Astrocyte (in vitro differentiated cells and primary cell): Measurements from ENCODE around the gene KIF26B. TPM values are rescaled to one million over a fixed set of nuclear protein-coding genes. Genes with fewer than 3 reads are reported as not detected.

Source experiments
- DNase-seq: peaks from one replicate; pipeline ENCODE4 v3.0.0-alpha.2; 2010; ENCODE audit warnings: low read depth
- FAIRE-seq: peaks from 2 replicates; lab custom pipeline; 2011; peaks lifted over from hg19 to GRCh38; lab: Jason Lieb, UNC
- H2AFZ ChIP-seq: 2 replicates; pipeline ENCODE4 v1.6.0; 2012; ENCODE audit warnings: low read depth, low read length, inconsistent platforms
- H3K27ac ChIP-seq: 2 replicates; pipeline ENCODE4 v1.5.1; 2011; ENCODE audit warnings: low read depth, low read length, inconsistent platforms
- H3K27me3 ChIP-seq: 2 replicates; pipeline ENCODE4 v1.6.0; 2011; ENCODE audit warnings: low read length, inconsistent platforms; ENCODE audit not compliant: insufficient read depth
- H3K36me3 ChIP-seq: 2 replicates; pipeline ENCODE4 v1.5.1; 2011; ENCODE audit warnings: low read length, inconsistent platforms; ENCODE audit not compliant: insufficient read depth
- H3K4me1 ChIP-seq: 2 replicates; pipeline ENCODE4 v1.5.1; 2011; ENCODE audit warnings: low read length, inconsistent platforms; ENCODE audit not compliant: insufficient read depth
- H3K4me2 ChIP-seq: 2 replicates; pipeline ENCODE4 v1.6.0; 2012; ENCODE audit warnings: low read length, inconsistent platforms
- H3K4me3 ChIP-seq: 2 replicates; pipeline ENCODE4 v1.5.1; 2011; ENCODE audit warnings: low read depth, mild to moderate bottlenecking, low read length, inconsistent platforms; ENCODE audit not compliant: insufficient read depth
- H3K79me2 ChIP-seq: 2 replicates; pipeline ENCODE4 v1.6.0; 2012; ENCODE audit warnings: mild to moderate bottlenecking, low read length, inconsistent platforms; ENCODE audit not compliant: insufficient read depth
- H3K9ac ChIP-seq: 2 replicates; pipeline ENCODE4 v1.6.0; 2012; ENCODE audit warnings: mild to moderate bottlenecking, low read length, inconsistent platforms
- H3K9me3 ChIP-seq: 2 replicates; pipeline ENCODE4 v1.5.1; 2012; ENCODE audit warnings: low read depth, mild to moderate bottlenecking, low read length, inconsistent platforms; ENCODE audit not compliant: insufficient read depth
- H4K20me1 ChIP-seq: 2 replicates; pipeline ENCODE4 v1.6.0; 2012; ENCODE audit warnings: low read length, inconsistent platforms; ENCODE audit not compliant: insufficient read depth
- H3K27ac Mint-ChIP-seq: one replicate; pipeline ENCODE4 v1.8.0; 2021; ENCODE audit warnings: mild to moderate bottlenecking, mixed read lengths; ENCODE audit not compliant: unreplicated experiment
- H3K27me3 Mint-ChIP-seq: one replicate; pipeline ENCODE4 v1.8.0; 2021; ENCODE audit warnings: low read depth, mixed read lengths; ENCODE audit not compliant: unreplicated experiment
- H3K36me3 Mint-ChIP-seq: one replicate; pipeline ENCODE4 v1.8.0; 2021; ENCODE audit warnings: low read depth, mixed read lengths; ENCODE audit not compliant: unreplicated experiment
- H3K4me1 Mint-ChIP-seq: one replicate; pipeline ENCODE4 v1.8.0; 2021; ENCODE audit warnings: low read depth, mixed read lengths; ENCODE audit not compliant: unreplicated experiment
- H3K4me3 Mint-ChIP-seq: one replicate; pipeline ENCODE4 v1.8.0; 2021; ENCODE audit warnings: mild to moderate bottlenecking, moderate library complexity, mixed read lengths; ENCODE audit not compliant: unreplicated experiment
- H3K9me3 Mint-ChIP-seq: one replicate; pipeline ENCODE4 v1.8.0; 2021; ENCODE audit warnings: mild to moderate bottlenecking, mixed read lengths; ENCODE audit not compliant: unreplicated experiment
- EZH2 ChIP-seq: IDR thresholded peaks from 2 replicates; pipeline ENCODE4 v1.6.1; 2012; ENCODE audit warnings: mild to moderate bottlenecking, low read length, inconsistent platforms; ENCODE audit not compliant: insufficient read depth
- total RNA-seq: library from RNA; stranded (reverse); gene quantifications from 2 replicates; pipeline ENCODE4 v1.2.1, GENCODE V29; 2021
- TF ChIP-seq, protein P1 (sequence below): IDR thresholded peaks from 2 replicates; pipeline ENCODE4 v1.5.1; 2011; ENCODE audit warnings: low read depth, mild to moderate bottlenecking, inconsistent platforms, low read length, moderate library complexity; ENCODE audit not compliant: insufficient read depth

The KIF26B gene
- total RNA-seq, 1 donor from 2014 or later = 6.8 TPM

DNA sequence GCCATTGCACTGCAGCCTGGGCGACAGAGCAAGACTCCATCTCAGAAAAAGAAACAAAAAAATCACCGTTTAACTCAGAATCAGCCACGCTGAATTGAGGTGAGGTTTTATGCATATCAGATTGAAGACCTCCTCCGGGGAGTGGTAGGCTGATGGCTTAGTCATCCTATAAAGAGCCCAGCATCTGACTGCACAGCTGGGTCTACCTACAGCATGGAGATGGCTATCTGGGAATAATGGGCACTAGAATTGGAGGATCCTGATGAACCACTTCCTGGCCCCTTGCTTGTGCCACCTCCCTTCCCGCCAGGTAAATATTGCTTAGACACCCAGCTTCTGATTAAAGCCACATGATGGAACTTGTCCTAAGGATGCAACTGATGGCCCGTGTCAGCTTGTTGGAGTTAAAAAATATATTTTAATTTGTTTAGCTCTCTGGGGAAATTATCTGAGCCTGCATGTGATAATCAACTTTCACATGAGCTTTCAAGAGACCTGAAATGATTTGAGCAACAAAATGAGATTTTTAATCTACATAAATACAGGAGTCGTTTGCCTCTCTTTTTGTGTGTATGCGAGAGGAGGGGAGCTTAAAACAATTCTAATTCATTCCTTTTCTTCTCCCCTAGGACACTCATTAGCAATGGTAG is 157.2 kb downstream of the KIF26B start:
- Histone ChIP-seq H3K9me3 (no peaks in the 10 kb centered on the region), H3K4me3 (no peak overlapping the region), H3K27me3 (no peaks in the 10 kb centered on the region), H3K9ac (no peak overlapping the region), H3K79me2 (no peaks in the 10 kb centered on the region), H3K4me2 (no peak overlapping the region), H3K36me3 (no peaks in the 10 kb centered on the region), H2AFZ (no peak overlapping the region), H4K20me1 (peaks cover 20% of the 10 kb centered on the region), H3K4me1 (peaks cover 6% of the 10 kb centered on the region), H3K27ac (no peak overlapping the region)
- H3K27me3 Mint-ChIP-seq = no peaks in the 10 kb centered on the region
- H3K4me1 Mint-ChIP-seq = peaks cover 5% of the 10 kb centered on the region
- H3K4me3 Mint-ChIP-seq = no peak overlapping the region
- DNase-seq (no peak), FAIRE-seq (no peak)
- H3K36me3 Mint-ChIP-seq = peaks cover 7% of the 10 kb centered on the region
- no peak overlapping the region for H3K27ac Mint-ChIP-seq
- no peaks in the 10 kb centered on the region for H3K9me3 Mint-ChIP-seq
- TF ChIP-seq, protein P1, sequence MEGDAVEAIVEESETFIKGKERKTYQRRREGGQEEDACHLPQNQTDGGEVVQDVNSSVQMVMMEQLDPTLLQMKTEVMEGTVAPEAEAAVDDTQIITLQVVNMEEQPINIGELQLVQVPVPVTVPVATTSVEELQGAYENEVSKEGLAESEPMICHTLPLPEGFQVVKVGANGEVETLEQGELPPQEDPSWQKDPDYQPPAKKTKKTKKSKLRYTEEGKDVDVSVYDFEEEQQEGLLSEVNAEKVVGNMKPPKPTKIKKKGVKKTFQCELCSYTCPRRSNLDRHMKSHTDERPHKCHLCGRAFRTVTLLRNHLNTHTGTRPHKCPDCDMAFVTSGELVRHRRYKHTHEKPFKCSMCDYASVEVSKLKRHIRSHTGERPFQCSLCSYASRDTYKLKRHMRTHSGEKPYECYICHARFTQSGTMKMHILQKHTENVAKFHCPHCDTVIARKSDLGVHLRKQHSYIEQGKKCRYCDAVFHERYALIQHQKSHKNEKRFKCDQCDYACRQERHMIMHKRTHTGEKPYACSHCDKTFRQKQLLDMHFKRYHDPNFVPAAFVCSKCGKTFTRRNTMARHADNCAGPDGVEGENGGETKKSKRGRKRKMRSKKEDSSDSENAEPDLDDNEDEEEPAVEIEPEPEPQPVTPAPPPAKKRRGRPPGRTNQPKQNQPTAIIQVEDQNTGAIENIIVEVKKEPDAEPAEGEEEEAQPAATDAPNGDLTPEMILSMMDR = no peak
- TF ChIP-seq EZH2 = no peak

DNA sequence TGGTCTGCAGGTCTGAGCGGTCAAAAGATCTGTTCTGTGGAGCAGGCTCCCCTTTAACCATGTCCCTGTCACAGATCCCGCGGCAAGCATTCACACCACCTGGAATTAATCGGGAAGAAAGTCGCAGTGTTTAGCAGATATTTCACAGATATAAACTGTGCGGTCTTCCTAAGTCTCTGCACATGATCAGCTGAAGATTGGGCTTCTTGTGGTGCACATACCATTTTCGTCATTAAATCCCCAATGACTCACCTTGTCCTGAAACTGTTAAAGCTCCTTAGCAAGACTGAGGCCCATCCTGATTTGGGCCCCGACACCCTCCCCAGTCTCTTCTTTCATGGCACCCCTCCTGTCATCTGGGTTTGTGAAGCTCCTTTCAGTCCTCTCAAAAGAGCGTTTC is 158.8 kb downstream of the KIF26B start:
- Histone ChIP-seq H4K20me1 (peaks cover 26% of the 10 kb centered on the region), H3K27me3 (no peaks in the 10 kb centered on the region), H3K79me2 (no peaks in the 10 kb centered on the region), H3K27ac (no peak overlapping the region), H3K4me2 (no peak overlapping the region), H3K4me3 (no peak overlapping the region), H3K9ac (no peak overlapping the region), H3K9me3 (no peaks in the 10 kb centered on the region), H3K4me1 (peaks cover 6% of the 10 kb centered on the region), H3K36me3 (no peaks in the 10 kb centered on the region), H2AFZ (no peak overlapping the region)
- peaks cover 7% of the 10 kb centered on the region for H3K36me3 Mint-ChIP-seq
- DNase-seq (no peak), FAIRE-seq (no peak)
- H3K4me3 Mint-ChIP-seq = no peak overlapping the region
- H3K27me3 Mint-ChIP-seq = peaks cover 5% of the 10 kb centered on the region
- H3K9me3 Mint-ChIP-seq = no peaks in the 10 kb centered on the region
- peaks cover 5% of the 10 kb centered on the region for H3K4me1 Mint-ChIP-seq
- no peak overlapping the region for H3K27ac Mint-ChIP-seq
- TF ChIP-seq, protein P1 = no peak
- no peak for TF ChIP-seq EZH2

DNA sequence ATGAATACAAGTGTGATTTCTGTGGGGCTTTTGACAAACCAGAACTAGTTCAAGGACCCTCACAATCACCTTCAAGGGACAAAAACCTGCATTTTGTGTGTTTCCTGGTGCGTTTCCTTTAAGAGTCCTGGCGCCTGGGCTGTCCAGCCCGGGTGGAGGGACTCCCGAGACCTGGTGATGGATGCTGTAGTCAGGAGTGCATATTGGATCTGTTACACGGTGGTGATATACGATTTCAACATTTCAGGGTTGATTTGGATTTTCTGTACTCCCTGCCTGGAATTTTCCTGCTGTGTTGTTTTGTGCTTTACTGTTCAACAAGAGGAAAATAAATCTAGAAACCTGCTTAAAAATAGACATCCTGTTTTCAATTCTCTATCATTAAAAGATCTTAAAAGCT is 162.0 kb downstream of the KIF26B start:
- DNase-seq (no peak), FAIRE-seq (no peak)
- Histone ChIP-seq H3K36me3 (no peaks in the 10 kb centered on the region), H2AFZ (no peak overlapping the region), H3K79me2 (no peaks in the 10 kb centered on the region), H3K4me1 (no peaks in the 10 kb centered on the region), H3K27ac (no peak overlapping the region), H3K27me3 (no peaks in the 10 kb centered on the region), H4K20me1 (peaks cover 18% of the 10 kb centered on the region), H3K9me3 (no peaks in the 10 kb centered on the region), H3K4me2 (no peak overlapping the region), H3K4me3 (no peak overlapping the region), H3K9ac (no peak overlapping the region)
- TF ChIP-seq EZH2 = no peak
- TF ChIP-seq, protein P1 = no peak
- no peak overlapping the region for H3K27ac Mint-ChIP-seq
- no peak overlapping the region for H3K4me3 Mint-ChIP-seq
- peaks cover 9% of the 10 kb centered on the region for H3K27me3 Mint-ChIP-seq
- no peaks in the 10 kb centered on the region for H3K9me3 Mint-ChIP-seq
- peaks cover 7% of the 10 kb centered on the region for H3K36me3 Mint-ChIP-seq
- no peaks in the 10 kb centered on the region for H3K4me1 Mint-ChIP-seq
